SU-DHL-6 (cell line): ENCODE results near the gene CEND1.

ENCODE experiments used
- H2AFZ ChIP-seq: fragments of 200-600 bp; sonication (generic); 2 replicates; pipeline ENCODE4 v1.6.1; 2014; ENCODE audit warnings: low read depth, mild to moderate bottlenecking, moderate library complexity, mixed read lengths, antibody characterized with exemption, low read length; ENCODE audit not compliant: severe bottlenecking
- H3F3A ChIP-seq: fragments of 200-600 bp; shearing (Covaris generic); 2 replicates; pipeline ENCODE4 v1.6.0; 2016; ENCODE audit warnings: antibody characterized with exemption, mild to moderate bottlenecking; ENCODE audit not compliant: insufficient read depth
- H3K27ac ChIP-seq: fragments of 200-600 bp; sonication (generic); 2 replicates; pipeline ENCODE4 v1.5.1; 2016; ENCODE audit warnings: low read depth, mild to moderate bottlenecking, low read length, moderate library complexity, mixed read lengths
- H3K27me3 ChIP-seq: fragments of 200-600 bp; sonication (generic), shearing (Covaris generic); 2 replicates; pipeline ENCODE4 v1.6.0; 2014; ENCODE audit warnings: mild to moderate bottlenecking, low read length
- H3K36me3 ChIP-seq: fragments of 200-600 bp; sonication (generic); 2 replicates; pipeline ENCODE4 v1.6.1; 2014; ENCODE audit warnings: mild to moderate bottlenecking, low read length, mixed read lengths
- H3K4me2 ChIP-seq: fragments of 300-600, 200-600 bp; shearing (Covaris generic), sonication (generic); 2 replicates; pipeline ENCODE4 v1.6.0; 2014; ENCODE audit warnings: low read length, low read depth, mild to moderate bottlenecking; ENCODE audit not compliant: poor library complexity, severe bottlenecking
- H3K4me3 ChIP-seq: fragments of 200-600 bp; sonication (generic); 2 replicates; pipeline ENCODE4 v1.5.1; 2014; ENCODE audit warnings: antibody characterized with exemption, low read length, mild to moderate bottlenecking, mixed read lengths; ENCODE audit not compliant: insufficient read depth, poor library complexity, severe bottlenecking
- H3K79me2 ChIP-seq: fragments of 200-600 bp; sonication (generic); 2 replicates; pipeline ENCODE4 v1.6.1; 2014; ENCODE audit warnings: mild to moderate bottlenecking, low read length, moderate library complexity; ENCODE audit not compliant: insufficient read depth
- H3K9ac ChIP-seq: fragments of 200-600 bp; sonication (generic); 2 replicates; pipeline ENCODE4 v1.7.0; 2014; ENCODE audit warnings: mild to moderate bottlenecking, low read length
- H3K9me2 ChIP-seq: fragments of 200-600 bp; sonication (generic); replicated peaks from 2 replicates; pipeline ENCODE4 v1.6.1; 2014; ENCODE audit warnings: low read length; ENCODE audit not compliant: insufficient read depth
- H3K9me3 ChIP-seq: fragments of 200-600 bp; sonication (generic); 2 replicates; pipeline ENCODE4 v1.6.1; 2014; ENCODE audit warnings: low read length, mixed read lengths; ENCODE audit not compliant: insufficient read depth
- H4K20me1 ChIP-seq: fragments of 200-600 bp; sonication (generic); 2 replicates; pipeline ENCODE4 v1.6.1; 2014; ENCODE audit warnings: low read depth, mild to moderate bottlenecking, antibody characterized with exemption, low read length, moderate library complexity, mixed read lengths
- EZH2phosphoT487 ChIP-seq: fragments of 200-600 bp; sonication (generic), shearing (Covaris generic); conservative IDR thresholded peaks from 2 replicates; pipeline ENCODE4 v1.6.1; 2018; ENCODE audit warnings: mild to moderate bottlenecking, antibody characterized with exemption, low read length, moderate library complexity, mixed read lengths
- TF ChIP-seq, protein P1 (sequence below): fragments of 200-600 bp; sonication (generic); IDR thresholded peaks from one replicate; pipeline ENCODE4 v1.5.1; 2017; ENCODE audit warnings: antibody characterized with exemption, mild to moderate bottlenecking, low read length, moderate library complexity; ENCODE audit not compliant: insufficient read depth, poor library complexity, severe bottlenecking

CEND1 gene

GRCh38 chr11:803467-803742 is 13.5 kb upstream of the CEND1 start:
- Histone ChIP-seq H3K27me3 (no peaks in the 10 kb centered on the region), H3K4me2 (peak overlapping the region; percentile 61), H3F3A (peaks cover 8% of the 10 kb centered on the region), H3K9ac (no peak overlapping the region), H3K79me2 (peaks cover 7% of the 10 kb centered on the region), H3K4me3 (no peak overlapping the region), H3K9me3 (no peaks in the 10 kb centered on the region), H4K20me1 (no peaks in the 10 kb centered on the region), H3K36me3 (no peaks in the 10 kb centered on the region), H3K9me2 (no peaks in the 10 kb centered on the region), H3K27ac (no peak overlapping the region), H2AFZ (no peak overlapping the region)
- TF ChIP-seq EZH2phosphoT487, result no peak
- TF ChIP-seq, protein P1, sequence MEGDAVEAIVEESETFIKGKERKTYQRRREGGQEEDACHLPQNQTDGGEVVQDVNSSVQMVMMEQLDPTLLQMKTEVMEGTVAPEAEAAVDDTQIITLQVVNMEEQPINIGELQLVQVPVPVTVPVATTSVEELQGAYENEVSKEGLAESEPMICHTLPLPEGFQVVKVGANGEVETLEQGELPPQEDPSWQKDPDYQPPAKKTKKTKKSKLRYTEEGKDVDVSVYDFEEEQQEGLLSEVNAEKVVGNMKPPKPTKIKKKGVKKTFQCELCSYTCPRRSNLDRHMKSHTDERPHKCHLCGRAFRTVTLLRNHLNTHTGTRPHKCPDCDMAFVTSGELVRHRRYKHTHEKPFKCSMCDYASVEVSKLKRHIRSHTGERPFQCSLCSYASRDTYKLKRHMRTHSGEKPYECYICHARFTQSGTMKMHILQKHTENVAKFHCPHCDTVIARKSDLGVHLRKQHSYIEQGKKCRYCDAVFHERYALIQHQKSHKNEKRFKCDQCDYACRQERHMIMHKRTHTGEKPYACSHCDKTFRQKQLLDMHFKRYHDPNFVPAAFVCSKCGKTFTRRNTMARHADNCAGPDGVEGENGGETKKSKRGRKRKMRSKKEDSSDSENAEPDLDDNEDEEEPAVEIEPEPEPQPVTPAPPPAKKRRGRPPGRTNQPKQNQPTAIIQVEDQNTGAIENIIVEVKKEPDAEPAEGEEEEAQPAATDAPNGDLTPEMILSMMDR, result no peak

GRCh38 chr11:802693-803466 is 13.0 kb upstream of the CEND1 start:
- peaks cover 2% of the 10 kb centered on the region for H3K79me2 ChIP-seq
- H3K4me2 ChIP-seq, result no peak overlapping the region
- H3K4me3 ChIP-seq, result no peak overlapping the region

DNA sequence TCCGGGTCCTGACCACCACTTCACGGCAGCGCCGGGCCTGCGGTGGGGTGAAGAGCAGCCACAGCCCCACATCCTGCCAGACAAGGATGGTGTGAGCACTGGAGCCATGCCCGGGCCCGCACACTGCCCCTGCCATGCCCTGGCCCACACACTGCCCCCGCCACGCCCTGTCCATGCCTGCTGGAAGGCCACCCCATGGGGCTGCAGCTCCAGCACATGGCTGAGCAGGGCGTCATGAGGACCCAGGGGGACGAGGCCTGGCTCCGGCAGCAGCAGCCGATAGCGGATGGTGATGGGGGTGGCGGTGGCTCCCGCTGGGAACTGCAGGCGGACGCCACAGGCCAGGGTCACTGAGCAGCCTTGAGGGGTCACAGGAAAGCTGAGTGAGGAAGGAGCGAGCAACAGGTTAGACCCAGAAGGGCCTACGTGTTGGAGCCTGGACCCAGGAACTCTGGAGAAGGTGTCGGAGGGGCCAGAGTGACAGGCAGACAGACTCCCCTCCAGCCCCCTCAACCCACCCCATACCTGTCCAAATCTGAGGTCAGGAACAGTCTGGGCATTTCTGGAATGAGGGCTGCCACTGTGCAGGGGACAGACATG is 12.2 kb upstream of the CEND1 start:
- H3K4me3 ChIP-seq, result no peak overlapping the region
- no peaks in the 10 kb centered on the region for H3K36me3 ChIP-seq
- H3K79me2 ChIP-seq, result no peaks in the 10 kb centered on the region
- H3K4me2 ChIP-seq, result no peak overlapping the region
- no peak overlapping the region for H2AFZ ChIP-seq
- no peak overlapping the region for H3K27ac ChIP-seq
- no peaks in the 10 kb centered on the region for H4K20me1 ChIP-seq
- TF ChIP-seq, protein P1, result no peak
- TF ChIP-seq EZH2phosphoT487, result no peak
- H3K27me3 ChIP-seq, result no peaks in the 10 kb centered on the region
- no peaks in the 10 kb centered on the region for H3K9me2 ChIP-seq
- no peak overlapping the region for H3K9ac ChIP-seq
- no peaks in the 10 kb centered on the region for H3K9me3 ChIP-seq
- no peaks in the 10 kb centered on the region; the same call in 1 of the 2 replicates for H3F3A ChIP-seq

More at GRCh38 chr11:802693-803466, 13.0 kb upstream of the CEND1 start:
- no peaks in the 10 kb centered on the region for H3K9me3 ChIP-seq
- H4K20me1 ChIP-seq, result no peaks in the 10 kb centered on the region
- H3K27me3 ChIP-seq, result no peaks in the 10 kb centered on the region
- H3K27ac ChIP-seq, result no peak overlapping the region
- no peak overlapping the region for H2AFZ ChIP-seq
- H3K36me3 ChIP-seq, result no peaks in the 10 kb centered on the region
- H3F3A ChIP-seq, result peaks cover 4% of the 10 kb centered on the region
- no peak for TF ChIP-seq EZH2phosphoT487
- TF ChIP-seq, protein P1, result no peak
- H3K9ac ChIP-seq, result no peak overlapping the region
- no peaks in the 10 kb centered on the region for H3K9me2 ChIP-seq
